Measurements from ENCODE around the gene M6PR. TPM values are rescaled to one million over a fixed set of nuclear protein-coding genes. Genes with fewer than 3 reads are reported as not detected.

M6PR gene
- polyA plus RNA-seq, 1 experiment: 106 TPM

GRCh38 chr12:8991371-8992345 is 42.2 kb upstream of the M6PR start:
- no peak for DNase-seq (ENCODE audit: low read depth)
- no peak overlapping the region for H3K4me3 ChIP-seq (ENCODE audit: low read depth, low read length)
- no peaks in the 10 kb centered on the region for H3K27me3 ChIP-seq (ENCODE audit: control insufficient read depth, insufficient read depth, low read length)
- no peaks in the 10 kb centered on the region for H3K36me3 ChIP-seq (ENCODE audit: control insufficient read depth, insufficient read depth, low read length)
- CTCF ChIA-PET: interaction anchor here (0.6 kb wide), 2 partner anchors 36 to 168 kb away, joined by 3 read pairs; no protein-coding TSS in a partner anchor
- TF ChIP-seq CTCF (IDR thresholded peaks at IDR 0.05; ENCODE audit: insufficient read depth, low read depth, low read length): no peak
- POLR2A ChIA-PET: no interaction called here

- DNase-seq (ENCODE audit: low read depth): no peak
- Histone ChIP-seq H3K4me3 (ENCODE audit: low read depth, low read length) (no peak within 1 kb of the TSS), H3K36me3 (ENCODE audit: control insufficient read depth, insufficient read depth, low read length) (no peaks in the 10 kb centered on the region), H3K27me3 (ENCODE audit: control insufficient read depth, insufficient read depth, low read length) (no peaks in the 10 kb centered on the region)
- ChIA-PET POLR2A (no interaction called here), CTCF (no interaction called here)
- no peak for TF ChIP-seq CTCF (IDR thresholded peaks at IDR 0.05; ENCODE audit: insufficient read depth, low read depth, low read length)
Measured at GRCh38 chr12:8989413-8989812, 40.0 kb upstream of the M6PR start, which contains the start of gene KLRG1. TSS of gene KLRG1 (plus strand) at chr12:8989546. CDS start at chr12:8989636, 90 bp downstream.

GRCh38 chr12:8987685-8988084 is 38.2 kb upstream of the M6PR start:
- Histone ChIP-seq H3K4me3 (ENCODE audit: low read depth, low read length) (no peak overlapping the region), H3K36me3 (ENCODE audit: control insufficient read depth, insufficient read depth, low read length) (no peaks in the 10 kb centered on the region), H3K27me3 (ENCODE audit: control insufficient read depth, insufficient read depth, low read length) (no peaks in the 10 kb centered on the region)
- DNase-seq (ENCODE audit: low read depth): no peak
- POLR2A ChIA-PET: no interaction called here
- CTCF ChIA-PET: interaction anchor here (0.8 kb wide), 1 partner anchor 62 kb away, joined by 3 read pairs; no protein-coding TSS in a partner anchor
- TF ChIP-seq CTCF (IDR thresholded peaks at IDR 0.05; ENCODE audit: insufficient read depth, low read depth, low read length): no peak

- ChIA-PET POLR2A (no interaction called here), CTCF (no interaction called here)
- Histone ChIP-seq H3K27me3 (ENCODE audit: control insufficient read depth, insufficient read depth, low read length) (no peaks in the 10 kb centered on the region), H3K4me3 (ENCODE audit: low read depth, low read length) (no peak overlapping the region), H3K36me3 (ENCODE audit: control insufficient read depth, insufficient read depth, low read length) (no peaks in the 10 kb centered on the region)
- DNase-seq (ENCODE audit: low read depth): no peak
- no peak for TF ChIP-seq CTCF (IDR thresholded peaks at IDR 0.05; ENCODE audit: insufficient read depth, low read depth, low read length)
Measured at GRCh38 chr12:8987163-8987562, 37.7 kb upstream of the M6PR start.

GRCh38 chr12:8985213-8985754 is 35.8 kb upstream of the M6PR start:
- Histone ChIP-seq H3K36me3 (ENCODE audit: control insufficient read depth, insufficient read depth, low read length) (no peaks in the 10 kb centered on the region), H3K4me3 (ENCODE audit: low read depth, low read length) (no peak overlapping the region), H3K27me3 (ENCODE audit: control insufficient read depth, insufficient read depth, low read length) (no peaks in the 10 kb centered on the region)
- POLR2A ChIA-PET: no interaction called here
- CTCF ChIA-PET: no interaction called here
- no peak for DNase-seq (ENCODE audit: low read depth)
- no peak for TF ChIP-seq CTCF (IDR thresholded peaks at IDR 0.05; ENCODE audit: insufficient read depth, low read depth, low read length)
